ENCODE data around the gene ANP32B. TPM values are rescaled to one million over a fixed set of nuclear protein-coding genes. Genes with fewer than 3 reads are reported as not detected.

ANP32B gene
- total and polyA plus RNA-seq, 2 donors from 2014 or later = 101 TPM

DNA sequence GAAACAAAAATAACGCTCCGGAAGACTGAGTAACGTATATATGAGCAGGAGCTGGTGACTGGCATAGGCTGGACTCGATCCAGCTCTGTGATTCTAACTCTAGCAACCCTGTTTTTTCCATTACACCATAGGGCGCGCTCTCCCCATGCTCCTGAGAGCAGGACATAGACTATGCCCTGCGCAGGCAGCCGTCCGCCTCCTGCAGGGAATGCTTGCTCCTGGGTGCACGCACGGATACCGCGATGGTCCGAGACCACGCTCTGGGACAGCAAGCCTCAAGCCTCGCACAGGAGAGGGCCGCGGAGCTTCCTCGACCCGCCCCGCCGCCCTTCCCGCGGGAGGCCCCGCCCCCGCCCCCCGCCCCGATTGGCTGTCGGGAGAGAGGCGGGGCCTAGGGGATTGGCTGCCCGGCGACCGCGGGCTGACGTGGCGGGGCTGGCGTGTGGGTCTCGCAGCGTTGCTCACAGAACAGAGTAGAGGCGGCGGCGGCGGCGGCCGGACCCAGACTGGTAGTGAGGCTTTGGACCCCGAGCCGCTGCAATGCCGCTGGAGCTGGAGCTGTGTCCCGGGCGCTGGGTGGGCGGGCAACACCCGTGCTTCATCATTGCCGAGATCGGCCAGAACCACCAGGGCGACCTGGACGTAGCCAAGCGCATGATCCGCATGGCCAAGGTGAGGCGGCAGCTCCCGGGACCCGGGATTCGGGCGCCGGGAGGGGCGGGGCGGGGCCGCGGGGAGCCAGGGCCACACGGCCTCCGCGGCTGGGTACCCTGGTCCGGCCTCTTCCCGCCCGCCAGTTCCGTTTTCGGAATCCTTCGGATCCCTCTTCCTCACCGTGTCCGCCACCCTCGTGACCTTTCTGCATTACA is 73.4 kb downstream of the ANP32B start, which contains the start of gene NANS:
NANS (plus strand) TSS at position 464 of the 869 bp plus-strand sequence; CDS start at position 541, 77 bp downstream.
- Histone ChIP-seq H3K9me3 (ENCODE audit: control insufficient read depth in 2 of 3, insufficient read depth in 1 of 3, low read length in 3 of 3) (no peaks in the 10 kb centered on the region), H3K4me1 (ENCODE audit: control insufficient read depth in 2 of 3, insufficient read depth in 2 of 3, low read depth in 1 of 3, low read length in 3 of 3) (peaks cover 0 to 7% (median 0%) of the 10 kb centered on the region in 3 donors), H3K27me3 (ENCODE audit: control insufficient read depth, insufficient read depth, low read length) (no peaks in the 10 kb centered on the region), H3K36me3 (ENCODE audit: control insufficient read depth in 2 of 3, insufficient read depth in 3 of 3, low read length in 3 of 3) (peaks cover 0 to 5% (median 3%) of the 10 kb centered on the region in 3 donors), H3K4me3 (ENCODE audit: low read length in 3 of 3) (peak within 1 kb of the TSS; percentile 62 to 88 (median 78)), H3K9ac (ENCODE audit: low read length in 3 of 3) (peak within 1 kb of the TSS; percentile 19 to 63 (median 48)), H3K27ac (ENCODE audit: low read depth in 2 of 2, low read length in 2 of 2) (peak within 1 kb of the TSS; percentile 87 to 88)
- peak; percentile 95 to 98 (median 96) for DNase-seq
- TF ChIP-seq, protein P1, sequence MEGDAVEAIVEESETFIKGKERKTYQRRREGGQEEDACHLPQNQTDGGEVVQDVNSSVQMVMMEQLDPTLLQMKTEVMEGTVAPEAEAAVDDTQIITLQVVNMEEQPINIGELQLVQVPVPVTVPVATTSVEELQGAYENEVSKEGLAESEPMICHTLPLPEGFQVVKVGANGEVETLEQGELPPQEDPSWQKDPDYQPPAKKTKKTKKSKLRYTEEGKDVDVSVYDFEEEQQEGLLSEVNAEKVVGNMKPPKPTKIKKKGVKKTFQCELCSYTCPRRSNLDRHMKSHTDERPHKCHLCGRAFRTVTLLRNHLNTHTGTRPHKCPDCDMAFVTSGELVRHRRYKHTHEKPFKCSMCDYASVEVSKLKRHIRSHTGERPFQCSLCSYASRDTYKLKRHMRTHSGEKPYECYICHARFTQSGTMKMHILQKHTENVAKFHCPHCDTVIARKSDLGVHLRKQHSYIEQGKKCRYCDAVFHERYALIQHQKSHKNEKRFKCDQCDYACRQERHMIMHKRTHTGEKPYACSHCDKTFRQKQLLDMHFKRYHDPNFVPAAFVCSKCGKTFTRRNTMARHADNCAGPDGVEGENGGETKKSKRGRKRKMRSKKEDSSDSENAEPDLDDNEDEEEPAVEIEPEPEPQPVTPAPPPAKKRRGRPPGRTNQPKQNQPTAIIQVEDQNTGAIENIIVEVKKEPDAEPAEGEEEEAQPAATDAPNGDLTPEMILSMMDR (IDR thresholded peaks at IDR 0.05; ENCODE audit: borderline replicate concordance, extremely low read depth, insufficient read depth) = no peak
- intact Hi-C loops (cut with DNase I) = no loop called here
- no peak for FAIRE-seq

DNA sequence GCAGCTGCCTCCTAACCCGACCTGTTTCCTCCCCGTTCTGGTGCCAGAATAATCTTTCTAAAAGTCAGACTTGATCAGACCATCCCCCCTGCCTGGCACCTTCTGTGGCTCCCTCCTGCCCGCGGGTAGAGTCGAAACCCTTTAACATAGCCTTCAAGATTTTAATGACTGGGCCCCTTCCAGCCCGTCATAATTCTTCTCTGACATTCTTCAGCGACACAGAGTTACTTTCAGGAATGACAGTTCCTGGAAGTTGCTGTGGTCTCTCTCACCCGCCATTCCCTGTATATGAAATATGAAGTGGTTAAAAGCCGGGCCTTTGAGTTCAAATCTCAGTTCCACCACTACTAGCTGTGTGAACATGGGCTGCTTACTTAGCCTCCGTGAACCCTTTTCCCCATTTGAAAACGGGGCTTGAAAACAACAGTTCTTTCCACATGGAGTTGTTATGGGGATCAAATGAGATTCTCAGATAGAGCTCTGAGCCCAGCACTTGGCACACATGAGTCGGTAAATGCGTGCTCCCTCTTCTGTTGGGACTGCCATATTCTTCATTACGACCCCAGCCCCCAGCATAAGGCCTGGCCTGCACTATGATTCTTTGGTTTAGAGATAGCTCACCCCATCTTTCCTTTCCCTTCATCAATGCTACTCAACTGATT is 74.1 kb downstream of the ANP32B start:
- Histone ChIP-seq H3K27me3 (ENCODE audit: control insufficient read depth, insufficient read depth, low read length) (no peaks in the 10 kb centered on the region), H3K9me3 (ENCODE audit: control insufficient read depth in 2 of 3, insufficient read depth in 1 of 3, low read length in 3 of 3) (no peaks in the 10 kb centered on the region), H3K27ac (ENCODE audit: low read depth in 2 of 2, low read length in 2 of 2) (peak overlapping the region; percentile 87 to 88), H3K4me3 (ENCODE audit: low read length in 3 of 3) (peak overlapping the region; percentile 62 to 88 (median 78)), H3K4me1 (ENCODE audit: control insufficient read depth in 2 of 3, insufficient read depth in 2 of 3, low read depth in 1 of 3, low read length in 3 of 3) (peaks cover 0 to 7% (median 0%) of the 10 kb centered on the region in 3 donors), H3K9ac (ENCODE audit: low read length in 3 of 3) (peak overlapping the region; percentile 19 to 63 (median 48)), H3K36me3 (ENCODE audit: control insufficient read depth in 2 of 3, insufficient read depth in 3 of 3, low read length in 3 of 3) (peaks cover 0 to 5% (median 5%) of the 10 kb centered on the region in 3 donors)
- no peak for FAIRE-seq
- intact Hi-C loops (cut with DNase I) = no loop called here
- TF ChIP-seq, protein P1 (IDR thresholded peaks at IDR 0.05; ENCODE audit: borderline replicate concordance, extremely low read depth, insufficient read depth) = no peak
- DNase-seq = peak in 3 of 5 donors; percentile 46 to 69 (median 66)

DNA sequence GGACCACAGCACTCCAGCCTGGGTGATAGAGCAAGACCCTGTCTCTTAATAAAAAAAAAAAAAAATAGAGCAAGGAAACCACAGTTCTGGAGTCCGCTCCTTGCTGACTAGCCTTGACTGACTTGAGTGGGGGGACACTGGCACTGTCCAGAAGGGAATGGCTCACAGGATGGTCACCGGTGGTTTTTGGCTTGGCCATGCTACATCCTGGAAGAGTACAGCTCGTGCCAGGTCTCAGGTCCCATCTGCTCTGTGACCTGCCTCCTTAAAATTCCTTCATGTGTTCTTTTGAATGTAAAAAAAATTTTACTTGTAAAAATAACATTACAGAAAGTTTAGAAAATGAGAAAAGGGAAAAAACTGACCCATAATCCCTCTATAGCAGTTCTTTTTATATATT is 79.0 kb downstream of the ANP32B start:
- Histone ChIP-seq H3K4me3 (ENCODE audit: low read length in 3 of 3) (no peak overlapping the region), H3K9me3 (ENCODE audit: control insufficient read depth in 2 of 3, insufficient read depth in 1 of 3, low read length in 3 of 3) (no peaks in the 10 kb centered on the region), H3K9ac (ENCODE audit: low read length in 3 of 3) (no peak overlapping the region), H3K27me3 (ENCODE audit: control insufficient read depth, insufficient read depth, low read length) (no peaks in the 10 kb centered on the region), H3K4me1 (ENCODE audit: control insufficient read depth in 2 of 3, insufficient read depth in 2 of 3, low read depth in 1 of 3, low read length in 3 of 3) (peaks cover 0 to 7% (median 0%) of the 10 kb centered on the region in 3 donors), H3K36me3 (ENCODE audit: control insufficient read depth in 2 of 3, insufficient read depth in 3 of 3, low read length in 3 of 3) (peaks cover 0 to 14% (median 13%) of the 10 kb centered on the region in 3 donors), H3K27ac (ENCODE audit: low read depth in 2 of 2, low read length in 2 of 2) (no peak overlapping the region)
- no peak for DNase-seq
- TF ChIP-seq, protein P1 (IDR thresholded peaks at IDR 0.05; ENCODE audit: borderline replicate concordance, extremely low read depth, insufficient read depth) = no peak
- FAIRE-seq = no peak
- intact Hi-C loops (cut with DNase I) = no loop called here
